A673 (cell line): ENCODE measurements around the gene ZNF208. TPM values are rescaled to one million over a fixed set of nuclear protein-coding genes. Genes with fewer than 3 reads are reported as not detected.

ENCODE experiments used
- BruUV-seq: library from RNA; stranded (reverse); fragments of 400-500 nt; replicated peaks from 2 replicates; lab custom pipeline; 2021; lab: Mats Ljungman, UMichigan
- CTCF ChIA-PET: fragments of 300-600 bp; sonication (Branson Sonifier 250); formaldehyde crosslinking; loops from one replicate; lab custom pipeline; 2022; ENCODE audit warnings: antibody characterized with exemption; lab: Charles Lee
- POLR2A ChIA-PET: fragments of 300-600 bp; sonication (Branson Sonifier 250); formaldehyde crosslinking; loops from one replicate; lab custom pipeline; 2022; ENCODE audit warnings: antibody characterized with exemption; ENCODE audit not compliant: low non-redundant PET; lab: Charles Lee
- DNase-seq: peaks from one replicate; pipeline ENCODE4 v3.0.0-alpha.2; 2015; ENCODE audit warnings: low spot score
- H3K27ac ChIP-seq: fragments of 200-600 bp; sonication (generic); 2 replicates; pipeline ENCODE4 v1.5.1; 2016; ENCODE audit warnings: mixed run types, low read depth, mild to moderate bottlenecking, mixed read lengths, antibody characterized with exemption, low read length; ENCODE audit not compliant: poor library complexity, severe bottlenecking
- H3K27me3 ChIP-seq: fragments of 200-600 bp; sonication (generic); replicated peaks from 2 replicates; pipeline ENCODE4 v1.6.1; 2017; ENCODE audit warnings: mixed run types, low read depth, mild to moderate bottlenecking, mixed read lengths, antibody characterized with exemption, low read length; ENCODE audit not compliant: insufficient read depth, poor library complexity
- H3K36me3 ChIP-seq: fragments of 200-600 bp; sonication (generic); 2 replicates; pipeline ENCODE4 v1.6.1; 2016; ENCODE audit warnings: mixed run types, mild to moderate bottlenecking, mixed read lengths, antibody characterized with exemption, low read length; ENCODE audit not compliant: insufficient read depth, poor library complexity, severe bottlenecking
- H3K4me1 ChIP-seq: fragments of 200-600 bp; sonication (generic); 2 replicates; pipeline ENCODE4 v1.6.1; 2017; ENCODE audit warnings: mixed run types, mild to moderate bottlenecking, mixed read lengths, antibody characterized with exemption, low read length; ENCODE audit not compliant: insufficient read depth, poor library complexity, severe bottlenecking
- H3K4me3 ChIP-seq: fragments of 200-600 bp; sonication (generic); 2 replicates; pipeline ENCODE4 v1.5.1; 2016; ENCODE audit warnings: low read depth, mixed run types, mild to moderate bottlenecking, mixed read lengths, low read length; ENCODE audit not compliant: poor library complexity, severe bottlenecking
- H3K9me3 ChIP-seq: fragments of 200-600 bp; sonication (generic); 2 replicates; pipeline ENCODE4 v1.6.1; 2016; ENCODE audit warnings: mixed run types, low read depth, mild to moderate bottlenecking, mixed read lengths, antibody characterized with exemption, low read length; ENCODE audit not compliant: poor library complexity, severe bottlenecking
- CTCF ChIP-seq: fragments of 300-800, 200-600 bp; sonication (generic); conservative IDR thresholded peaks from 2 replicates; pipeline ENCODE4 v1.5.1; 2017; ENCODE audit warnings: low read depth, mild to moderate bottlenecking, antibody characterized with exemption, low read length, moderate library complexity, mixed read lengths
- EZH2 ChIP-seq: fragments of 200-600 bp; sonication (generic); IDR thresholded peaks from 2 replicates; pipeline ENCODE4 v1.6.1; 2017; ENCODE audit warnings: borderline replicate concordance, low read depth, mild to moderate bottlenecking, mixed read lengths, antibody characterized with exemption, low read length; ENCODE audit not compliant: poor library complexity, severe bottlenecking
- intact Hi-C: fragments of 100-400 bp; cut with micrococcal nuclease; formaldehyde crosslinking; loops from one replicate; pipeline ENCODE4 v1.10.0; 2022; ENCODE audit not compliant: unreplicated experiment
- total RNA-seq: library from RNA; stranded (reverse); gene quantifications from 2 replicates; pipeline ENCODE4 v1.2.3, GENCODE V29; 2021

The ZNF208 gene
- total RNA-seq, 1 experiment from 2014 or later: not detected

GRCh38 chr19:21883516-21883915 lies 127.2 kb downstream of the ZNF208 start:
- intact Hi-C loops: no loop called here
- no TSS peak for BruUV-seq
- DNase-seq: no peak
- POLR2A ChIA-PET: no interaction called here
- Histone ChIP-seq H3K27ac (no peak overlapping the region), H3K36me3 (no peaks in the 10 kb centered on the region), H3K9me3 (no peaks in the 10 kb centered on the region), H3K4me3 (no peak overlapping the region), H3K4me1 (no peaks in the 10 kb centered on the region), H3K27me3 (no peaks in the 10 kb centered on the region)
- TF ChIP-seq EZH2 (no peak), CTCF (no peak)
- CTCF ChIA-PET: no interaction called here

Other genes with a start within 250 kb of the ZNF208 start
- gene ZNF100, start 243.4 kb downstream of the ZNF208 start, total RNA-seq: 14.6 and 19.2 TPM in 2 replicates
- 29.4 and 31.9 TPM in 2 replicates for gene ZNF43, start 174.8 kb downstream of the ZNF208 start, total RNA-seq
- not detected in 2 replicates for gene ZNF257, start 41.5 kb upstream of the ZNF208 start, total RNA-seq
- gene ZNF676, start 186.0 kb upstream of the ZNF208 start, total RNA-seq: not detected in 2 replicates